NCI-H226 (cell line): ENCODE measurements around the gene LSMEM2.

Source experiments
- DNase-seq: peaks from one replicate; pipeline ENCODE4 v3.0.0-alpha.2; 2015

LSMEM2 gene

GRCh38 chr3:50324351-50325112, 45.6 kb downstream of the LSMEM2 start:
- no peak for DNase-seq

DNA sequence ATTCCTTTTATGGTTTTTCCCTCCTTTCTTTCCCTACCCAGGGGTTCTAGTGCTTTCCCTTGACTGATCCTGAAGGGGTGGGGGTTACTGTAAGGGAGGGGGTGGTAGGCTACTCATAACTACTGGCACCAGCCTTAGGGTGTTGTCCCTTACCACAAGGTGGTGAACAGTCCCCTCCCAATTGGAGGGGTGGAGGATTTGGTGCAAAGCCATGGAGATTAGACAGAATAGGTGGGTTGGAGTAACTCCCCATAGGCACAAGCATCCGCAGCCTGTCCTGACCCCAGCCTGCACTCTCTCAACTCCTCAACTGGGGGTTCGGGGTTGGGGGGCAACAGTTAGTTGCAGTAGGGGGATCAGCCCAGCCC, 46.2 kb downstream of the LSMEM2 start:
- DNase-seq = no peak

GRCh38 chr3:50325497-50326181, 46.8 kb downstream of the LSMEM2 start:
- DNase-seq = no peak

DNA sequence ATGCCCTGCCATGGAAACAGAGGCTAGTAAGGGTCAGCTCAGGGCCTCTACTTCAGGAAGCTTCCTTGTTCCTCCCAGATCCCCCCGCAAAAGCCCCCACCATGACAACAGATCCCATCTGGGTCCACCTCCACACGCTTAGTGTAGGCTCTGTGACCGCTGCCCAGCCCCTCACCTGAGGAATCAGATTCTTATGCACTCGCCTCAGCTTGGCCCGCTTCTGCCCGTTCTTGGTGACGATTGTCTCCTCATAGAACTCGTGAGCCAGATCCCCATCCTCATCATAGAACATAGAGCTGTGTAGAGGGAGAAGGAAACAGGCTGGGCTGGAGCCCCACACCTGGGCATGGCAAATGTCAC, 47.3 kb downstream of the LSMEM2 start:
- DNase-seq = no peak

GRCh38 chr3:50327129-50327528, 48.2 kb downstream of the LSMEM2 start:
- no peak for DNase-seq

GRCh38 chr3:50327943-50328691, 49.2 kb downstream of the LSMEM2 start, which contains the start of gene TUSC2:
Gene TUSC2 (minus strand): TSS chr3:50328223. CDS start chr3:50328099, 124 bp downstream.
- peak; percentile 82 for DNase-seq

GRCh38 chr3:50330330-50330729, 51.4 kb downstream of the LSMEM2 start:
- no peak for DNase-seq

DNA sequence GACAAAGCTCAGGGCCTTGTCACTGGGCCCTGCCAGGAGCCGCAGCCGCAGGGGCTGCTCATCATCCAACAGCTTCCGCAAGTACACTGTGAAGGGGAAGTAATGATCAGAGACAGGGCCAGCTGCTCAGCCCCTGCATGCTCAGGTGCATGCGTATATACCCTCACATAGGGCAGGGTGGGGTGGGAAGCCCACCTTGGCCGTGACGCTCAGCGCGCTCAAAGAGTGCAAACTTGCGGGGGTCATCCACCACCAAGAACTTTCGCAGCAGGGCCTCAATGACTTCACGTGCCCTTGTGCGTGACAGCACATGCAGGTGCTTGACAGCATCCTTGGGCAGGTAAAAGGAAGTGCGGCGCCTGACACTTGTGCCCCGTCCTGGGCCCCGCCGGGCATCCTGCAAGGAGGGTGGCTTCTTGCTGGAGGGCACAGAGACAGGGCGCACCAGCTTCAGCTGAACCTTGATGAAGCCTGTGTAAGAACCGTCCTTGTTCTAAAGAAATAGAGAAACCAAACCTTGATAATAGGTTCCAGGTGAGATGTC, 52.5 kb downstream of the LSMEM2 start:
- no peak for DNase-seq

DNA sequence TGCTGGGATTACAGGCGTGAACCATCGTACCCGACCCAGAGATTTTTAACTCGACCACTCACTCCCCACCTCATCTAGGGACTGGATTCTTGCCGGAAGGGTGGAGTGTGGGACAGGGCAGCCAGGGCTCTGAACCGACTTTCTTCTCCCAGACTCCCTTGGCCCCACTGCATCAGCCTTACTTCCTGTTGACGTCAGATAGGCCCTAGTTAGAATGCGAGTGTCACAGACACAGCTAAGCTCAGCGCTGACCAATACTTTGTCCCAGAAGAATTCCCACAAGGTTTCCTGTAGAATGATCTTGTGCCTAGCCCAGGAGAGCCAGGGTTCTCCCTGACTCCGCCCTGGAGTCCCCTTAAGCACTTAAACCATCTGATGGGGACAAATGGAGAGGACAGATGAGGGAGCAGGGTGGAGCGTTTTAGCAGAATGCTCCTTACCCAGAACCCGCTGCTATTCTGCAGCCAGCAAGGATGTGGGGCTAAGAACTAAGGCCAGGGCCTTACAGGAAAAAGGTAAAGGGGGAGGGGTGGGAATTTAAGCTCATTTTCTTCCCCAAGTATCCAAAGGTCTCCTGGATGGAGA, 54.9 kb downstream of the LSMEM2 start:
- DNase-seq = no peak

GRCh38 chr3:50334339-50335075, 55.6 kb downstream of the LSMEM2 start:
- no peak for DNase-seq

GRCh38 chr3:50336452-50337174, 57.7 kb downstream of the LSMEM2 start:
- DNase-seq = no peak

- DNase-seq = peak; percentile 87
These were observed 58.4 kb downstream of the LSMEM2 start for GRCh38 chr3:50337175-50337861.
